HUDEP-2 (cell line): ENCODE data around the gene FIBCD1.

ENCODE experiments used
- DNase-seq, 76 experiments: peaks; one replicate each; lab custom pipeline; 2025; ENCODE audit not compliant: unreplicated experiment in 76 of 76; lab: John Stamatoyannopoulos, UW

Gene FIBCD1

DNA sequence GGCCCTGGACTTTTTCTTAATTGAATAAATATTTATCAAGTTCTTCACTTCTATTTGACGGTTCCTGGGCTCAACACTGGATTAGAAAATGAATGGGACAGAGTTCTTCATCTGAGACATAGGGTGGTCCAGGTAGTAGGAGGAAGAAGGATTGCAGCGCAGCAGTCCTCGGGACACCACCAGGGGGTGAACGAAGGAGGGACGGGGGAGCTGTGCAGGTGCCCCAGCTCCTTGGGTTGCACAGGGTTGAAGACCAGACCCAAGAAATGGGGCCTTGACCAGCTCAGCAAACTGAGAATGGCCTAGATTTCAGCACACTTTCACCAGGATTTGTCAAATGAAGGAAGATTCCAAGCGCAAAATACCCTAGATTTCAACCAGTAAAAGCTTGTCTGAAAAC lies 74.5 kb downstream of the FIBCD1 start:
- no peak for DNase-seq

DNA sequence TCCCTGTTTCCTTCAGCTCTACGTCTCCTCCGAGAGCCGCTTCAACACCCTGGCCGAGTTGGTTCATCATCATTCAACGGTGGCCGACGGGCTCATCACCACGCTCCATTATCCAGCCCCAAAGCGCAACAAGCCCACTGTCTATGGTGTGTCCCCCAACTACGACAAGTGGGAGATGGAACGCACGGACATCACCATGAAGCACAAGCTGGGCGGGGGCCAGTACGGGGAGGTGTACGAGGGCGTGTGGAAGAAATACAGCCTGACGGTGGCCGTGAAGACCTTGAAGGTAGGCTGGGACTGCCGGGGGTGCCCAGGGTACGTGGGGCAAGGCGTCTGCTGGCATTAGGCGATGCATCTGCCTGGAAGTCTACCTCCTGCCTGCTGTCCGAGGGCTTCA lies 76.3 kb downstream of the FIBCD1 start:
- DNase-seq: no peak

DNA sequence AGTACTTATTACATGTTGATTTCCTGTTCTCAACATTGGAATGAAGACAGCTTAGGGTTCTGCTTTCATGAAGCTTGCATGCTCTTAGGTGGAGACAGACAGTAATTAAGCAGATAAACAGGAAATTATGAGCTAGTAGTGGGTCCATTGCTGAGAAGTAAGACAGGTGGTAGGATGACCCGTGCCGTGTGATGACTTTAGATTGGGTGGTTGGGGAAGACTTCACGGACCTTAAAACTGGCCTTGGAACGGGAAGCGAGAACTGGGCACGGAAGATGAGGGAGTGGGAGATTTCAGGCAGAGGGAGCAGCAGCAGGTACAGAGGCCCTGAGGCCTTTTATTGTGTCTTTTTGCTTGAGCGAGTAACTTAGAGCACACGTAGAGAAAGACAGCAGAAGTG lies 76.8 kb downstream of the FIBCD1 start:
- DNase-seq: no peak

DNA sequence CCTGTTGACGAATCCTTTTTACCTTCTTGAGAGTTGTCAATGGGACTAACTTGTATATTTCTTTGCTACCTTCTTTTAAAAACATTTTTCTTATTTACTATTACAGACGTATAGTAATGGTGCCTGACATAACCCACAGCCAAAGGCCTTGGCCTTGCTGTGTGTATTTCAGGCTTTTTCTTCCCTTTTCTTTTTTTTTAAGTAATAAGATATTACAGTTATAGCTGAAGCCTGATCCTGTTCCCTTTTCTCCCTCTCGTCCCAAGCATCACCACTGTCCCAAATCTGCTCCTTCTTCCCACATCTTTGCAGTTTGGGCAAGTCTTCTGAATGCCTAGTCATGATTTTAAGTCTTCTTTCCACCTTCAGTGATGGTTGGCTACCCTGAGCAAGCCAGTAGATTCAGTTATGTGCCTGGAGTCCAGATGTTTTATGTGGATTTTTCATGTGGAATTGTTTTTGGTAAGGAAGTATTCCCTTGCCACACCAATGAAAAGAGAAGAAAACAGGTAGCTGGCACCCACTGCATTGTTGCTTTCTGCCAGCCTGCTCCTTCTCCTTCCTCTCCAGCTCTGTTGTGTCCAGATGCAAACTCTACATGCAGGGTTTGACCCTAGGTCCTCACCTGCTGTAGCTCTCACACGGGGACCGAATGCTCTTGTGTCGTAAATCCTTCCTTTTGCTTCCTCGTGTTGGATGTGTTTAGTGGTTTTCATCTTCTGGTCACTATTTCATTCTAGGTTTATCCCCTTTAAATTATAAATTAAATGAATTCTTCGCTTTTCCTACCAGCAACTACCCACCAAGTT lies 77.5 kb downstream of the FIBCD1 start:
- no peak for DNase-seq

DNA sequence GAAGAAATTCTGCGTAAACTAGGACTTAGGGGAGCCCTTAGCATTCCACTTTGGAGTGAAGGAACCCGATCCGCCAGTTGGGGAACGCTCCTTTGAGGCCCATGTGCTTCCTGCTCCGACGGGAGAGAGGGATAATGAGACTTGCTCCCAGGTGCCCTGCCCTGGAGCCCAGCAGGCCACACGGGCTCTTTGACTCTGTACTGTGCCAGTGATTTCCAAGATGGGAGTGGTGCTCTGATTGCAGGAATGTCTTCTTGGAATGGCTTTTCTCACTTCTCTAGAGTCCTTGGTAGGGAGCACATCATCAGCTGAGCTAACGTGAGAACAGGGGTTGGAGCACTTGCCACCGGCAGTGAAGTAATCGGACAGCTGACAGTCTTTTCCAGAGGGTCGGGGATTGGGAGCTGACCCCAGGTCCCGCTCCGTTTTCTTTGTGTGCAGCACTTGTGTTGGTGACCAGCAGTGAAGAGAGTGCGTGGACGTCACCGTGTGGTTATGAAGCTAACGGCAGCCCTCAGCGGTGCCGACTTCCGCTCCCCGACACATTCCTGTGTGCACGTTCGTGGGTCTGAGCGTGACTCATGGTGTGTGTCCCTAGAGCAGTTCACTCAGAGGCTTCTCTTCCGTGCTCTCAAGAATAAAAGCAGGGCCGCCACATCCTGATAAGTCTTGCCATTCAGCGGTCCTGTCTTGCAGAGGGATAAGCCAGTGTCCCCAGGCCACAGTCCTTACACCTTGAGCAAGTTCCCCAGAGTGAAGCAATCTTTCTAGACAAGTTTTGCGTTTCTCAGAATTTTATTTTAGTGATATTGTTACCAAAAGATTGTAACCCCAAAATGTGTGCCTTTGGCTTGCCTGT lies 78.4 kb downstream of the FIBCD1 start:
- DNase-seq: no peak

DNA sequence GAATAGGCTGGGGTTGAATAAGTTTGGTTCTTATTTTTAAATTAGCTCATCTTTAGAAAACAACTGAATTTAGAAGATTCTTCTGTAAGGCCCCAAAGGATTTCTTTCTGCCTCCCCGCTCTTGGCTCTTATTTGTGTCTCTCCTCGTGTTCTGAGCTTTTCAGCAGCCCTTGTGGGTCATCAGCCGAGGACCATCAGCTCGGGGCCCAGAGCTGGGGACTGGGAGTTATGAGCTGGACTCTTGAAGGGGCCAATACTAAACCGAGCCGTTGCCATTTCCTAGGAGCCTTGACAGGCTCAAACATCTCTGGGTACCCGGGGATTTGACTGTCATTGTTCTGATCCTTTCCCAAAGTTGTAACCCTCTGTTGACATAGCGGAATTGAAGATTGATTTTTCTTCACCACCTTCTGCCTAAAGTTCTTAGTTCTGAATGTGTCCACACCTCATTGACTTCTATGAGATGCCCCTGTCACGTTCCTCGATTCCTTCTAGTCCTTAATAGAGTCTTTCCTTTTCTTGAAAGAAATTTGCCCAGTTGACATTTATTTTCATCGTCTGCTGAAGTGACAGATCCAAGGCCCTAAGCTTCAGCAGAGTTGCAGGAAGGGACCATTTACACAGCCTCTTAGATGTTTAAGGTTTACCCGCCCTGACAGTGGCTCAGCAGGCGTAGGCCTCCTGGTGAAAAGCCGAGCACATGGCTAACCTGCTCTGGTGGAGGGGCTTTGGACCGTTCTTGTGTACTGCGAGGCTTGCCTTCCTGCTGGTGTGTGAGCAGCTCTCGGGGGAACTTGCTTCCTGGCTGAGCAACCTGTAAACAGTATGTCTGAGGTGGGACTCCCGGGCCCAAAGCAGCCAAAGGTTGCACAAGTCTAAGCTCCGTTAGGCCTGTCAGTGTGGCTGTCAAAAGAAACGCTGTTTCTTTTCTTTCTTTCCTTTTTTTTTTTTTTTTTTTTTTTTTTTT lies 80.0 kb downstream of the FIBCD1 start:
- no peak for DNase-seq

DNA sequence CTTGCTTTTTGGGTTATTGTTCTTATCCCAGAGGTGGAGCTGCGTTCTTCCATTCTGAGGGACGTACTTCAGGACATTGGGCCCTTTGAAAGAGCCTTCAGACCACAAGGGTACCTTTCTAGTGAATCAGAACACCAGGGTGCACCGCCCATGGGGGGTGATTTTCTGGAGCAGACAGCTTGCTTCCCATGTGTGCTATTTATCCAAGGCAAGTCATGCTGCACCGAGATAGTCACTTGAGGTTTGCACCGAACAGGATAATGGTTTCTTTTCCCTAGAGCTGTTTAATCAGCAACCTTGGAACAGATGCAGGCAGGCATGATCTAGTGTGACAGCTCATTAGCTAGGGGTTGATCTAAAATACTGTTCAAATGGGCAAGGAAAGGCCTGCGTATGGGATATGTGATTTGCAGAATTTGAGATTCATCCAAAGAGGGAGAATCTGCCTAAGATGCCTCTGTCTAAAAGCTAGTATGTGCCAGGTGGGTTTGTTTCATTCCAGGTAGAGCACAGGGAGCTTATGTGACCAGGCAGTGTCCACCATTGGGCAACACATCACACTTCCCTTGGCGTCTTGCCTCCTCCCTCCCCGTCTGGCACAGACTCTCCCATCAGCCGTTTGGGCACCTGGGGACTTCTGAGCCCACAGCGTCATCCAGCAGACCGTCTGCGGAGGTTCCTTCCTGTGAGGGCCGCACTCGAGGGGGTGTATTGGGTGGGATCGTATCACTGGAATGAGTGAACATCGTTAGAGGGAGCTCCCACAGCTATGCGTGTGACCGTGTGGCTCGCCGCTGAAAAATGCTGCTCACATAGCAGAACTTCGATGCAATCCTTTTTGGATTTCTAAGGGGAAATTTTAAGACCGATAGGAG lies 80.9 kb downstream of the FIBCD1 start:
- no peak for DNase-seq

DNA sequence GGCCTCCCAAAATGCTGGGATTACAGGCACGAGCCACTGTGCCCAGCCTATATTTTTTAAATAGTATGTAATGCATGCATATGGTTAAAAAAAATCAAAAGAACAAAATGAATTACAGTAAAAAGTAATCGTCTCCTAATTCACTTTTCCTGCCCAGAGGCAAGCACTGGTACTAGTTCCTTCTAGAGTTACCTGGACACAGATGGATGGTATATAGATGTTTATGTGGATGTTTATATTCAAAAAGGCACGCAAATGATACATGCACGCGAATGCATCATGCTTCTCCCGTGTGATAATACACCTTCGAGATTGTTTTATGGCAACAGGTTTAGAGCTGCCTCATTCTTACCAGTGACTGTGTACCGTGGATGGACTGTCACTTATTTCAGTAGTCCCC lies 82.6 kb downstream of the FIBCD1 start:
- no peak for DNase-seq

DNA sequence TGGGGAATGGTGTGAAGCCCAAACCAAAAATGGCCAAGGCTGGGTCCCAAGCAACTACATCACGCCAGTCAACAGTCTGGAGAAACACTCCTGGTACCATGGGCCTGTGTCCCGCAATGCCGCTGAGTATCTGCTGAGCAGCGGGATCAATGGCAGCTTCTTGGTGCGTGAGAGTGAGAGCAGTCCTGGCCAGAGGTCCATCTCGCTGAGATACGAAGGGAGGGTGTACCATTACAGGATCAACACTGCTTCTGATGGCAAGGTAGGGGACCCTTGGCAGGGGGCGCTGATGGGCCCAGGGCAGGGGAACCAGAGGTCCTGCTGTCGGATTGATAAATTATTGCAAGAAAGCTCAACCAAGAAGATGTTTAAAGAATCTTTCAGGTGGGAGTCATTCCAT lies 84.2 kb downstream of the FIBCD1 start:
- DNase-seq: no peak

DNA sequence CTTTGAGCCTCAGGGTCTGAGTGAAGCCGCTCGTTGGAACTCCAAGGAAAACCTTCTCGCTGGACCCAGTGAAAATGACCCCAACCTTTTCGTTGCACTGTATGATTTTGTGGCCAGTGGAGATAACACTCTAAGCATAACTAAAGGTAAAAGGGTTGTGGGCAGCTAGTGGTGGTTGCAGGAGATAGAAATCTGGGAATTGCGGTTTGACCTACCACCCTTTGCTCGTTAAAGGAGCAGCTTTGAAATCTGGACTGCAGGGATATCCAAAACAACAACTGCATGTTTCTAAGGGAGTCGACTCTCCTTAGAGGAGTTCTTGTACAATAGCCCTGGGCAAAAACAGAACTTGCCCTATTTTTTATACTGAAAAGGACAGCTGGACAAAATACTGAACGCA lies 85.0 kb downstream of the FIBCD1 start:
- DNase-seq: no peak

DNA sequence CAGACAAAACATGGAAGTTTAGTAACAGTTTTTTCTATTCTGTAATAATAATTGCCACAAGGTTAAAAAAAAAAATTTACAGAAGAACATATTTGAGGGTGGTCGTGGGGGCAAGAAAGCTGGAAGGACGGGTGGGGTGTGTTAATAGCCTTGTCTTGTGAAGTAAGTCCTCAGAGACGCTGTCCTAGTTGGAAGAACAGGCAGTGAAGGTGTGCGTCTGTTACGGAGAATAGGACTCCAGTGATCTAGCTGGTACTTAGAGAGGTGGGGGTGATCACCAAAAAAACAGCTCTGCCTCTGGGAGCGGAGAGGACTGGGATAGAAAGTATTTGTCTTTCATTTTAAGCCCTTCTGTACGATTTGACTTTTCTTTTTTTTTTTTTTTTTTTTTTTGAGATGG lies 86.2 kb downstream of the FIBCD1 start:
- no peak for DNase-seq
